ENCODE data around the gene GPR84.

The GPR84 gene

DNA sequence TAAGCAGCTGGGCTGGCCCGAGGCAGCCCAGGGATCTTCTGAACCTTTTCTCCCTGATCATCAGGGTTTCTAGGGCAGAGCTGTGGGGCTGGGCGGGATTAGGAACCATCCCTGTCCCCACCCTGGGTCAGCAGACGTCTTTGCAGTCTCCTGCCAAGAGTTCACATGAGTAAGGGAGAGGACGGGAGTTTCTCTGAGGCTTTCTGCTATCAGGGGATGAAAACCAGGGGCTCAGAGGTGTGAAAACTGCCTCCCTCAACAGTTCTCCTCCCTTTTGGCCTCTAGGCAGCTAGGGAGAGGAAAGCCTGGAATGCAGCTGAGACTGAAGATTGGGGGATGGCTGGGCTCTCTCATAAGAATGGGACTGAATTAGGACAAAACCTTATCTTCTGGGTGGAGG, 12.3 kb upstream of the GPR84 start:
- POLR2A ChIA-PET: no interaction called here
- CTCF ChIA-PET: interaction anchor here (0.9 to 7.5 kb wide), 7 partner anchors 9 to 162 kb away, joined by 3 to 74 read pairs (median 3); no protein-coding TSS in a partner anchor
- DNase-seq (ENCODE audit: extremely low spot score): no peak
- TF ChIP-seq CTCF (IDR thresholded peaks at IDR 0.05; ENCODE audit: control extremely low read depth, extremely low read depth, low read depth, missing control alignments): no peak

- CTCF ChIA-PET: interaction anchor here (0.8 to 5.9 kb wide), 8 partner anchors 15 to 160 kb away, joined by 4 to 49 read pairs (median 5); partner anchors contain the start of gene COPZ1
- POLR2A ChIA-PET: no interaction called here
Observed at GRCh38 chr12:54375259-54375579, 10.9 kb upstream of the GPR84 start.

DNA sequence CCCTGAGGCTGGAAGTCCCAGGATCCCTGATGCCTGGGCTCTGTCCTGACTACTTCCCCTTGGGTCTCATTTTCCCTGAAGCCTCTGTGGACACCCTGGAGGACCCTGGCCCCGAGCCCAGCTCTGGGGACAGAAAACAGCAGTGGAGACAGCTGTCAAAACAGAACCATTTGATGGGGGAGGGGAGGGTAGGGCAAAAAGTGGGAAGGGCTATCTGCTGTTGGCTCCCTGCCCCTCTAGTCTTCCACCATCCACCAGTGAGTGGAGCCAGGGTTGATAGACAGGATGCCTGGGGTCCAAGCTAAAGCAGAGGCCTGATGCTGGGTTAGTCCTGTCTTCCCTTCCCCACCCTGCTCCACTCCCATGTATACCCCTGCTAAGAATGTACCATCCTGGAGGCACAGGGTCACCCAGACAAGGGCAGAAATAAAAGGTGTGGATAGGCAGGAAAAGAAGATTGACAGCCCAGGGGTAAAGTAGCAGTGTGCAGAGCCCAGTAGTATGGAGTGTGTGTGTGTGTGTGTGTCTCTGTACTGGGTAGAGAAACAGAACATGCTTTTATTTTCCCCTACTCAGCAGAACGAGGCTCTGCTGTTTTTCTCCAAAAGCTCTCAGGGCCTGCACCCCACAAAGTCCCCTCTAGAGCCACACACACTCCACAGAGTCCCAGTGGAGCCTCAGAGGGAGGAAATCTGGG, 10.4 kb upstream of the GPR84 start:
- CTCF ChIA-PET: interaction anchor here (0.8 to 5.9 kb wide), 10 partner anchors 14 to 160 kb away, joined by 3 to 49 read pairs (median 4); partner anchors contain the start of gene COPZ1
- no peak for DNase-seq (ENCODE audit: extremely low spot score)
- POLR2A ChIA-PET: no interaction called here
- no peak for TF ChIP-seq CTCF (IDR thresholded peaks at IDR 0.05; ENCODE audit: control extremely low read depth, extremely low read depth, low read depth, missing control alignments)

More at GRCh38 chr12:54375259-54375579, 10.9 kb upstream of the GPR84 start:
- no peak for DNase-seq (ENCODE audit: extremely low spot score)
- TF ChIP-seq CTCF (IDR thresholded peaks at IDR 0.05; ENCODE audit: control extremely low read depth, extremely low read depth, low read depth, missing control alignments): no peak

DNA sequence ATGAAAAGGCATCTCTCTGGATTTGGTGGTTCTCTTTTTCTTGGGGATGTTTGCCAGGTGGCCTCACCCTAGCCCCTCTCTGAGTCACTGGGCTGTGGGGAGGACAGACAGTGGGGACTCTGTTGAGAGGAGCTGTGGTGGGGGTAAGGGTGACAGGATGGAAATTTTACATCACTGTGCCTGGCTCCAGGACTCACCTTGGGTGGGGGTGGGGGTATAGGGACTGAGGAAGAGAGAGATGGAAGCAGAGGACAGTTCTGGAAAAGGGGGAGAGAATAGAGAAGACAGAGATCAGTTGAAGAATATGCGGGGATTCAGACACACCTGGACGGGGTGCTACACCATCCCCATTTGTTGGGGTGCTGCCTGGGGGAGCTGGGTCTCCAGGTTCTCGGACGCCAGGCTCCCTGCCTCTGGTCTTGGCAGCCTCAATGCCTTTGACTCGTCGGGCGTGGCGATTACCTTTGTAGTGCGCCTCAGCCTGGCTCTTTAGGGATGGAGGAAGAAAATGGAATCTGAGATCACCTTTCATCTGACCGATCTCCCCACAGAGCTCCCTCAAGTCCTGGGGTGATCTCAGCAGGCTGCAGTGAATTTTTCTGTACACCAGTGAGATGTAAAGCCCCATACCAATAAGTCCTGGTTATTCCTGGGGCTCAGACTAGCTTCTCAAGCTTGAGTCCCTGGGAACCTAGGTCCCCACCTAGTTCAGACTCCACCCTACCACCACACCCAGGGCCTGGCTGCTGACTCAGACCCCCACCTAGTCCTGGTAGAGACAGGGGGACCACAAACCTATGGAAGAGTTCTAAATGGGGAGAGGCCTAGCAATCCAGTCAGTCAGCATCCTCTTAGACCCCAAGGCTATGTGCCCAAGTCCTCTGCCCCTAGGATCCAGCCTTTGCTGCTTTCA, 9.6 kb upstream of the GPR84 start:
- ChIA-PET CTCF (interaction anchor here (1.0 to 5.9 kb wide), 8 partner anchors 14 to 172 kb away, joined by 3 to 49 read pairs (median 6); partner anchors contain the start of gene COPZ1), POLR2A (no interaction called here)
- TF ChIP-seq CTCF (IDR thresholded peaks at IDR 0.05; ENCODE audit: control extremely low read depth, extremely low read depth, low read depth, missing control alignments): no peak
- DNase-seq (ENCODE audit: extremely low spot score): no peak

- ChIA-PET POLR2A (no interaction called here), CTCF (interaction anchor here (0.9 to 5.9 kb wide), 9 partner anchors 8 to 350 kb away, joined by 3 to 49 read pairs (median 12); partner anchors contain the start of gene COPZ1)
Observed at GRCh38 chr12:54372113-54372806, 8.0 kb upstream of the GPR84 start.

More at GRCh38 chr12:54372113-54372806, 8.0 kb upstream of the GPR84 start:
- no peak for DNase-seq (ENCODE audit: extremely low spot score)
- no peak for TF ChIP-seq CTCF (IDR thresholded peaks at IDR 0.05; ENCODE audit: control extremely low read depth, extremely low read depth, low read depth, missing control alignments)

Data from GM10248 (cell line).